ENCODE results near the gene SGO2. TPM values are rescaled to one million over a fixed set of nuclear protein-coding genes. Genes with fewer than 3 reads are reported as not detected.

Gene SGO2
- total and polyA plus RNA-seq, 2 donors (not counting 1 experiment from before 2014, with no cell fraction given), result 0.89 to 5.3 TPM

GRCh38 chr2:200600549-200601225 is 74.7 kb downstream of the SGO2 start:
- TF ChIP-seq, protein P1, sequence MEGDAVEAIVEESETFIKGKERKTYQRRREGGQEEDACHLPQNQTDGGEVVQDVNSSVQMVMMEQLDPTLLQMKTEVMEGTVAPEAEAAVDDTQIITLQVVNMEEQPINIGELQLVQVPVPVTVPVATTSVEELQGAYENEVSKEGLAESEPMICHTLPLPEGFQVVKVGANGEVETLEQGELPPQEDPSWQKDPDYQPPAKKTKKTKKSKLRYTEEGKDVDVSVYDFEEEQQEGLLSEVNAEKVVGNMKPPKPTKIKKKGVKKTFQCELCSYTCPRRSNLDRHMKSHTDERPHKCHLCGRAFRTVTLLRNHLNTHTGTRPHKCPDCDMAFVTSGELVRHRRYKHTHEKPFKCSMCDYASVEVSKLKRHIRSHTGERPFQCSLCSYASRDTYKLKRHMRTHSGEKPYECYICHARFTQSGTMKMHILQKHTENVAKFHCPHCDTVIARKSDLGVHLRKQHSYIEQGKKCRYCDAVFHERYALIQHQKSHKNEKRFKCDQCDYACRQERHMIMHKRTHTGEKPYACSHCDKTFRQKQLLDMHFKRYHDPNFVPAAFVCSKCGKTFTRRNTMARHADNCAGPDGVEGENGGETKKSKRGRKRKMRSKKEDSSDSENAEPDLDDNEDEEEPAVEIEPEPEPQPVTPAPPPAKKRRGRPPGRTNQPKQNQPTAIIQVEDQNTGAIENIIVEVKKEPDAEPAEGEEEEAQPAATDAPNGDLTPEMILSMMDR (IDR thresholded peaks at IDR 0.05), result no peak
- TF ChIP-seq EZH2 (IDR thresholded peaks at IDR 0.05; ENCODE audit: borderline replicate concordance, insufficient read depth, low read depth, low read length, poor library complexity, severe bottlenecking), result no peak
- WGBS (ENCODE audit: insufficient coverage), result 86% methylated on average over 1 of the region's 7 CpGs
- H4K20me1 ChIP-seq (ENCODE audit: control insufficient read depth, insufficient read depth, low read length, poor library complexity, severe bottlenecking), result no peaks in the 10 kb centered on the region

DNA sequence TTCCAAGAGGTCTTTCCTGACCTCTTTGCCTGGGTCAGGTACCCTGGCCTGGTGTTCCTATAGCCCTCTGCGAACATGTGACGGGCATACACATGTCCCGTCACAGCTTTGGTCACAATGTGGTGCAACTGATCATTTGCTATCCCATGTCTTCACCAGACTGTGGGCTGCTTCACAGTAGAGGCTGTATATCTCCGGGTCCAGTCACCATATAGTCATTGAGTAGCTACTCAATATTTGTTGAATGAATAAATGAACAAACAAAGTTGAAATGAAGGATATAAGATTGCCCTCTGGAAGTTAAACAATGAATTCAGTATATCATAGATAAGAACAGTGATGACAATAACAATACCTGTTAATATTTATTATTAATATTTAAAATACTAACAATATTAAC is 76.6 kb downstream of the SGO2 start:
- H3K4me3 Mint-ChIP-seq, result no peak overlapping the region
- H3K36me3 ChIP-seq (replicated peaks in 1 of 2; ENCODE audit: control extremely low read depth in 1 of 2, control insufficient read depth in 1 of 2, extremely low read depth in 1 of 2, insufficient read depth in 2 of 2, low read length in 1 of 2), result no peaks in the 10 kb centered on the region
- H3K27me3 ChIP-seq (replicated peaks in 1 of 4; ENCODE audit: control extremely low read depth in 1 of 4, control insufficient read depth in 3 of 4, insufficient read depth in 4 of 4, low read length in 3 of 4), result no peaks in the 10 kb centered on the region
- no peak overlapping the region for H3K4me3 ChIP-seq (ENCODE audit: control extremely low read depth in 1 of 5, extremely low read depth in 1 of 5, insufficient read depth in 1 of 5, low read depth in 2 of 5, low read length in 4 of 5)
- H3K4me1 ChIP-seq (ENCODE audit: control insufficient read depth in 2 of 2, insufficient read depth in 2 of 2, low read length in 2 of 2), result no peaks in the 10 kb centered on the region
- H4K20me1 ChIP-seq (ENCODE audit: control insufficient read depth, insufficient read depth, low read length, poor library complexity, severe bottlenecking), result no peaks in the 10 kb centered on the region
- H3K27ac ChIP-seq (ENCODE audit: low read length in 2 of 2), result no peak overlapping the region
- no peak overlapping the region for H3K27ac Mint-ChIP-seq
- ATAC-seq (ENCODE audit: low read depth) (no peak), DNase-seq (no peak)
- no peaks in the 10 kb centered on the region for H3K4me1 Mint-ChIP-seq
- H3K27me3 Mint-ChIP-seq, result peaks cover 24% of the 10 kb centered on the region
- CTCF ChIA-PET, result no interaction called here
- intact Hi-C loops (cut with micrococcal nuclease), result no loop called here
- POLR2A ChIA-PET, result no interaction called here
- H3K9me3 Mint-ChIP-seq (ENCODE audit: insufficient read depth), result peaks cover under 1% of the 10 kb centered on the region
- H3K9ac ChIP-seq (ENCODE audit: low read length), result no peak overlapping the region
- no peak for TF ChIP-seq EZH2 (IDR thresholded peaks at IDR 0.05; ENCODE audit: borderline replicate concordance, insufficient read depth, low read depth, low read length, poor library complexity, severe bottlenecking)
- TF ChIP-seq, protein P1 (IDR thresholded peaks at IDR 0.05), result no peak
- no peak overlapping the region for H2AFZ ChIP-seq (ENCODE audit: insufficient read depth, low read depth, low read length, poor library complexity, severe bottlenecking)
- H3K79me2 ChIP-seq (ENCODE audit: control insufficient read depth, insufficient read depth, low read length), result no peaks in the 10 kb centered on the region
- WGBS (ENCODE audit: insufficient coverage), result 97% methylated on average over 3 of the region's 4 CpGs
- H3K4me2 ChIP-seq (replicated peaks; ENCODE audit: low read depth, low read length, poor library complexity, severe bottlenecking), result no peak overlapping the region
- H3K9me3 ChIP-seq (ENCODE audit: control extremely low read depth in 1 of 3, control insufficient read depth in 2 of 3, insufficient read depth in 1 of 3, low read length in 2 of 3), result no peaks in the 10 kb centered on the region

More at GRCh38 chr2:200600549-200601225, 74.7 kb downstream of the SGO2 start:
- ChIA-PET CTCF (no interaction called here), POLR2A (no interaction called here)
- H3K4me1 ChIP-seq (ENCODE audit: control insufficient read depth in 2 of 2, insufficient read depth in 2 of 2, low read length in 2 of 2), result no peaks in the 10 kb centered on the region
- no peak overlapping the region for H2AFZ ChIP-seq (ENCODE audit: insufficient read depth, low read depth, low read length, poor library complexity, severe bottlenecking)
- intact Hi-C loops (cut with micrococcal nuclease), result no loop called here
- no peak for DNase-seq
- Mint-ChIP-seq H3K27me3 (peaks cover 26% of the 10 kb centered on the region), H3K27ac (no peak overlapping the region), H3K9me3 (ENCODE audit: insufficient read depth) (no peaks in the 10 kb centered on the region), H3K4me1 (no peaks in the 10 kb centered on the region), H3K4me3 (no peak overlapping the region)
- no peaks in the 10 kb centered on the region for H3K36me3 ChIP-seq (replicated peaks in 1 of 2; ENCODE audit: control extremely low read depth in 1 of 2, control insufficient read depth in 1 of 2, extremely low read depth in 1 of 2, insufficient read depth in 2 of 2, low read length in 1 of 2)
- H3K4me3 ChIP-seq (ENCODE audit: control extremely low read depth in 1 of 5, extremely low read depth in 1 of 5, insufficient read depth in 1 of 5, low read depth in 2 of 5, low read length in 4 of 5), result no peak overlapping the region
- no peaks in the 10 kb centered on the region for H3K79me2 ChIP-seq (ENCODE audit: control insufficient read depth, insufficient read depth, low read length)
- H3K9ac ChIP-seq (ENCODE audit: low read length), result no peak overlapping the region
- H3K9me3 ChIP-seq (ENCODE audit: control extremely low read depth in 1 of 3, control insufficient read depth in 2 of 3, insufficient read depth in 1 of 3, low read length in 2 of 3), result no peaks in the 10 kb centered on the region
- H3K4me2 ChIP-seq (replicated peaks; ENCODE audit: low read depth, low read length, poor library complexity, severe bottlenecking), result no peak overlapping the region
- no peak for ATAC-seq (ENCODE audit: low read depth)
- H3K27me3 ChIP-seq (replicated peaks in 1 of 4; ENCODE audit: control extremely low read depth in 1 of 4, control insufficient read depth in 3 of 4, insufficient read depth in 4 of 4, low read length in 3 of 4), result peaks cover 0 to 3% (median 0%) of the 10 kb centered on the region in 4 experiments
- H3K27ac ChIP-seq (ENCODE audit: low read length in 2 of 2), result no peak overlapping the region
